HEK293T (cell line): ENCODE data around the gene GTPBP10.

ENCODE experiments used
- CTCF ChIA-PET: fragments of 350-600 bp; formaldehyde crosslinking; extraction: SDS; loops from one replicate; lab custom pipeline; 2021; ENCODE audit warnings: antibody characterized with exemption, inconsistent platforms; lab: Yijun Ruan, JAX
- POLR2A ChIA-PET: fragments of 350-600 bp; formaldehyde crosslinking; extraction: SDS; loops from one replicate; lab custom pipeline; 2020; ENCODE audit warnings: antibody characterized with exemption, inconsistent platforms; lab: Yijun Ruan, JAX
- DNase-seq: peaks from one replicate; pipeline ENCODE4 v3.0.0; 2012; ENCODE audit warnings: mixed read lengths; ENCODE audit errors: extremely low spot score
- ARNT ChIP-seq: fragments of 450-650 bp; IDR thresholded peaks from 2 replicates; pipeline ENCODE4 v1.6.1; 2017; ENCODE audit warnings: mild to moderate bottlenecking
- BHLHE40 ChIP-seq: fragments of 450-650 bp; IDR thresholded peaks from 2 replicates; pipeline ENCODE4 v1.6.1; 2016; ENCODE audit warnings: mild to moderate bottlenecking, moderate library complexity, borderline replicate concordance
- CTBP1 ChIP-seq: fragments of 450-650 bp; IDR thresholded peaks from 2 replicates; pipeline ENCODE4 v1.6.1; 2016; ENCODE audit warnings: borderline replicate concordance
- ELF4 ChIP-seq: fragments of 450-650 bp; IDR thresholded peaks from 2 replicates; pipeline ENCODE4 v1.6.1; 2017; ENCODE audit warnings: antibody characterized with exemption
- FOXA1 ChIP-seq: fragments of 450-650 bp; IDR thresholded peaks from 2 replicates; pipeline ENCODE4 v1.6.1; 2016; ENCODE audit warnings: mild to moderate bottlenecking
- FOXK2 ChIP-seq: fragments of 450-650 bp; IDR thresholded peaks from 2 replicates; pipeline ENCODE4 v1.6.1; 2016; ENCODE audit warnings: mild to moderate bottlenecking
- FOXM1 ChIP-seq: fragments of 450-650 bp; IDR thresholded peaks from 2 replicates; pipeline ENCODE4 v1.6.1; 2017; ENCODE audit warnings: mild to moderate bottlenecking, borderline replicate concordance
- HDGF ChIP-seq: fragments of 450-650 bp; IDR thresholded peaks from 2 replicates; pipeline ENCODE4 v1.6.1; 2017; ENCODE audit warnings: antibody characterized with exemption, borderline replicate concordance
- L3MBTL2 ChIP-seq: fragments of 450-650 bp; conservative IDR thresholded peaks from 2 replicates; pipeline ENCODE4 v1.6.1; 2016; ENCODE audit warnings: mild to moderate bottlenecking
- LEF1 ChIP-seq: fragments of 450-650 bp; IDR thresholded peaks from 2 replicates; pipeline ENCODE4 v1.6.1; 2017; ENCODE audit warnings: mild to moderate bottlenecking, borderline replicate concordance
- NFRKB ChIP-seq: fragments of 450-650 bp; IDR thresholded peaks from 2 replicates; pipeline ENCODE4 v1.6.1; 2016; ENCODE audit warnings: mild to moderate bottlenecking, moderate library complexity
- SP1 ChIP-seq: fragments of 450-650 bp; IDR thresholded peaks from 2 replicates; pipeline ENCODE4 v1.6.1; 2017
- SUZ12 ChIP-seq: fragments of 450-650 bp; IDR thresholded peaks from 2 replicates; pipeline ENCODE4 v1.6.1; 2016; ENCODE audit warnings: mild to moderate bottlenecking
- TARDBP ChIP-seq: fragments of 450-650 bp; IDR thresholded peaks from 2 replicates; pipeline ENCODE4 v1.6.1; 2016
- ZNF384 ChIP-seq: fragments of 450-650 bp; IDR thresholded peaks from 2 replicates; pipeline ENCODE4 v1.6.1; 2016
- TF ChIP-seq, protein P1 (sequence below): fragments of 450-650 bp; IDR thresholded peaks from 2 replicates; pipeline ENCODE4 v1.6.1; 2016

Gene GTPBP10

DNA sequence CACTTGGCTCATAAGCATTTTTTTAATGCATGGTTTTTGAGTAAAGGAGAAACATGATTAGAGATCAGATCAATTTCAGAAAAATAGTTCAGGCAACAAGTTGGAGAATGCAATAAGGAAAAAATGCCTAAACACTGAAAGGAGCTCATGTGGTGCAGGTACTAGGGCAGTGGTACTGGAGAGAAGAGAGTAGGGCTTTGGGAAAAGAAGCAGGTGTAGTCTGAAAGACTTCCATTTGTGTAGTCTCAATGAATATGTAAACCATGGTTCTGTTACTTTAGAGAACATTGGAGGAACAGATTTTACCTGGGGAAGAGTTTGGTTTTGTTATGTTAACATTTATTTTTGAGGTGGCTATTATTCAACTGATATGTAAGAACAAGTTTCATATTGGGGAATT, 5.5 kb downstream of the GTPBP10 start:
- CTCF ChIA-PET: no interaction called here
- DNase-seq: no peak
- POLR2A ChIA-PET: no interaction called here
- TF ChIP-seq NFRKB (no peak), FOXM1 (no peak), TARDBP (no peak), CTBP1 (no peak), ELF4 (no peak), ARNT (no peak)

DNA sequence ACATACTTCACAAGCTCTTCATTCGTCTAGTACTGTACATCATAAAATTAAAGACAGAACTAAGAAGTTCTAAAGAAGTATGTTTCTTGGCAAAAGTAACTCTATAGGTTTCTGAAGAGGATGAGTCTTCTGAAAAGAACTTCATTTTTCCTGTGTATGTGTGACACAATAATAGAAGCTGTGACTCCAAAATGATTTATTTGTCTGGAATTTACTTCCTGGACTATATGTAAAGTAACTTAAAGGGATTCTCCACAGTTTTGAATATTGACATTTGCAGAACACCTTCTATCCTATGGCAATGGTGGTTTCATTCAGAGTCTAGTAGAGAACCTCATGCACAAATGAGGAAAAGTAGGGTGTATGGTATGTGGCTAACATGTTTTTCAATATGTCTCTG, 36.9 kb downstream of the GTPBP10 start:
- CTCF ChIA-PET: no interaction called here
- POLR2A ChIA-PET: no interaction called here
- no peak for TF ChIP-seq ZNF384
- no peak for DNase-seq

DNA sequence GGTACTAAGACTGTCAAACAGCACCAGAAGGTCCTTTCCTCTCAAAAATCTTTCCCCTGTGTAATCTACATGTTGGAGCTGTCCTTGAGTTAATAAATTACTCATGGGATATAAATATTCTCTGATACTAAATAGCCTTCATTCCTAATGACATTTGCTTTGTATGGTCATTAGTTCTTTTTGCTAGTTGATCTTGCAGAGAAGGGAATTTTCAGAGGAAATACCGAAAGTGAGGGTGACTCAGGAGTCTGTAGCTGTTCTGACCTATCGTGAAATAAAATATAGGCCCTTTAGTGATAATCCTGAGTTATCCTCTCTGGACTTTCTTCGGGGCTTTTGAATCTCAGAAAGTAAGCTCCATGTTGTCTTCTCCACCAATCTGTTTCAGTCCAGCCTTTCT, 37.3 kb downstream of the GTPBP10 start:
- ChIA-PET POLR2A (no interaction called here), CTCF (no interaction called here)
- DNase-seq: no peak
- TF ChIP-seq SP1: no peak
- no peak for TF ChIP-seq FOXM1
- no peak for TF ChIP-seq FOXK2
- no peak for TF ChIP-seq LEF1
- TF ChIP-seq ELF4: no peak
- TF ChIP-seq HDGF: no peak
- TF ChIP-seq CTBP1: no peak
- TF ChIP-seq ZNF384: no peak
- no peak for TF ChIP-seq NFRKB

DNA sequence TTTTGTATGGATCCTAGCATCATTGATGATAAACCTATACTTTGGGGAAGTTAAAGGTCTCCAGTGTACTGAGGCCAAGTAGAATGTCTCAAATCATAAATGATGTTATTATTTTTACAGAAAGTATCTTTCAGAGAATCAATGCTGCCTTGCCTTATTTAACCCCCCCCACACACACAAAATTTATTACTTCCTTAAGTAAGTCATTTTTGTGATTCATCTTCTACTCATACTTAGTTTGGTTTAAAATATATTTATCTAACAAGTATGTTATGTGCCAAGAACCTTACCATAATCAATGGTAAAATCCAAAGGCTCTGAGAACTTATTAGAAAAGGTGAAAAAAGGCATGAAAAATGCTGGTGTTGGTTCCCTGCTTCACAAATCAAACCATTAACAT, 37.9 kb downstream of the GTPBP10 start:
- ChIA-PET CTCF (no interaction called here), POLR2A (no interaction called here)
- TF ChIP-seq, protein P1, sequence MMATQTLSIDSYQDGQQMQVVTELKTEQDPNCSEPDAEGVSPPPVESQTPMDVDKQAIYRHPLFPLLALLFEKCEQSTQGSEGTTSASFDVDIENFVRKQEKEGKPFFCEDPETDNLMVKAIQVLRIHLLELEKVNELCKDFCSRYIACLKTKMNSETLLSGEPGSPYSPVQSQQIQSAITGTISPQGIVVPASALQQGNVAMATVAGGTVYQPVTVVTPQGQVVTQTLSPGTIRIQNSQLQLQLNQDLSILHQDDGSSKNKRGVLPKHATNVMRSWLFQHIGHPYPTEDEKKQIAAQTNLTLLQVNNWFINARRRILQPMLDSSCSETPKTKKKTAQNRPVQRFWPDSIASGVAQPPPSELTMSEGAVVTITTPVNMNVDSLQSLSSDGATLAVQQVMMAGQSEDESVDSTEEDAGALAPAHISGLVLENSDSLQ: no peak
- no peak for TF ChIP-seq FOXM1
- TF ChIP-seq CTBP1: no peak
- no peak for TF ChIP-seq ARNT
- no peak for TF ChIP-seq ZNF384
- no peak for TF ChIP-seq SUZ12
- TF ChIP-seq LEF1: no peak
- TF ChIP-seq FOXA1: no peak
- TF ChIP-seq BHLHE40: no peak
- no peak for TF ChIP-seq NFRKB
- TF ChIP-seq SP1: no peak
- TF ChIP-seq FOXK2: no peak
- no peak for TF ChIP-seq TARDBP
- no peak for TF ChIP-seq L3MBTL2
- no peak for DNase-seq

DNA sequence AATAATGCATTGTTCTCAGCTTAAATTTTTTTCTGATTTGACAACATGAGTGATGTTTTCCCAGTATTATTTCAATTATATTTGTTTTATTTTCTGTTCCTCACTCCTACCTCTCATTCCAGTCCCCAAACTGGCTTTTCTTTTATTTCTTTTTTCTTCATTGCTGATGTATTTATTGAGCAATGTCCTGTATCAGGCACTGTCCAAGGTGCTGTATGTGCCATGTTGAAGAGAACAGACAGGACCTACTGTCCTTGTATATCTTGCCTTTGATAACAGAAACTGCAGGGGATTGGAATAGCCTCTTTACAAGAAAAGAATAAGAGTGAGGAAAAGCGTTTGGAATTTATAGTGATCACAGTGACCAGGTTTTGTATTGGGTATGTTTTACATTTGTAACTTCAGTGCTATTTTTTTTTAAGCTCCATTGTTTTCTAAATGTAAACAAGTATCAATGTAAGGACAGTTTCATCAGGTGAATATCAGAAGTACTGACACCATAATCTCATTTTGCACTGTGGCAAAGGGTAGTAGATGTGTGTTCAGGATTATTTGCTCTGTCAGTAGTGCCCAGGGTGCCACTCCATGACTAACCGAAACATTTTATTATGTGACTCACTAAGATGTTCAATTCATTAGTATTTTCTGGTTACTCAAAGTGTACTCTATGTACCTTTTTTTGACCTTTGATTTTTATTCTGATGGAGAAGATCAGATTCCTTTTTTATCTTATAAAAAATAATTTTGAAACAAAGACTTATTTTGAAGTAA, 41.1 kb downstream of the GTPBP10 start:
- DNase-seq: no peak
- CTCF ChIA-PET: no interaction called here
- POLR2A ChIA-PET: no interaction called here
- TF ChIP-seq FOXA1: no peak

DNA sequence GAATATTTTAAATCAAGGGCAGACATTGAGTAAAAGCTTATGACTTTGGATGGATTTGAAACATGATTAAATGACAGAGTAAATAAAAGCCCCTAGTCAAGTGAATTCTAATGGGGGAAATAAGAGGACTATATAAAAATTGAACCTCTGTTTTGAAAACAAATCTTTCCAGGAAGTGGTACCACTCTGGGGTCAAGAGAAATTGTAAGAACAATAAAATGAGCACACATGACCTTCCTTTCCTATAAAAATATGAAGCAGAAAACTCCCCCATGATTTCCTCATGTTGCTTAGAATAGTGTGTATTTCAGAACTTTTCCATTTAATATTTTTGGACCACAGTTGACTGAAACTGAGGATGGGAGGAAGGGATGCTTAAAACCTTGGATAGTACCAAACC, 44.4 kb downstream of the GTPBP10 start:
- ChIA-PET POLR2A (interaction anchor here (1.7 kb wide), 1 partner anchor 180 kb away, joined by 4 read pairs; the partner anchor contains the start of gene STEAP2), CTCF (no interaction called here)
- TF ChIP-seq SP1: no peak
- TF ChIP-seq ARNT: no peak
- no peak for TF ChIP-seq FOXM1
- TF ChIP-seq CTBP1: no peak
- TF ChIP-seq BHLHE40: no peak
- TF ChIP-seq SUZ12: no peak
- no peak for TF ChIP-seq HDGF
- TF ChIP-seq LEF1: no peak
- no peak for TF ChIP-seq ELF4
- TF ChIP-seq ZNF384: no peak
- TF ChIP-seq L3MBTL2: no peak
- no peak for TF ChIP-seq NFRKB
- DNase-seq: no peak

DNA sequence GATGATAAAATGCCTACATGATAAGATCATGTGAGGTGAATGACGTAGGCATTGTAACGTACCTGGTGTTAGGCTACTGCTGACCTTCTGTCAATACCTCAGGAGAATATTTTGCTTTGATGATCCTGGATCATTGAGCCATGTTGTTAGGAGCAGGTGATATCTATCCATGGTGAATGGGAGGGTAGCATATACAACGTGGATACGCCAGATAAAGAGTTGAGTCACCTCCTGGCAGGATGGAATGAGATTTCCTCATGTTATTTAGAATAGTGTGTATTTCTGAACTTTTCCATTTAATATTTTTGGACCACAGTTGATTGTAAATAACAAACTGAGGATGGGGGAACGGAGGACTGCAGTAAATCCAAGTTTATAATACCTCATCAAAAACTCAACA, 45.0 kb downstream of the GTPBP10 start:
- TF ChIP-seq CTBP1 (no peak), TARDBP (no peak), ARNT (no peak), BHLHE40 (no peak)
- no peak for DNase-seq
- CTCF ChIA-PET: no interaction called here
- POLR2A ChIA-PET: no interaction called here

DNA sequence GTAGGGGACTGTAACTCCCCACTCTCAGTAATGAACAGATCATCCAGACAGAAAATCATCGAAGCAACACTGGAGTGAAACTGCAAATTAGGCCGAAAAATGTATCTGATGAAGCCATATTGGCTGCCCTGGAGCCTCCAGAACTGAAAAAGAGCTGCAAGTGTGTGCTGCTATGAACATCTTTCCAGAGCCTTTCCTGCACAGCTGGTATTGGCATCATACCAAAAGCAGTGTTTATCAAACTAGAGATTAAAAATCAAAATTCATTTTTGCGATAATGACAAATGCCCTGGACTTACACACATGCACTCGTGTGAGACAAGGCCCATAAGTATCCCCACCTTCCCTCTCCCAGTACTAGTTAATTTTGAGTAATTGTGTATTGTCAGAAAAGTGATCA, 49.9 kb downstream of the GTPBP10 start:
- ChIA-PET POLR2A (no interaction called here), CTCF (no interaction called here)
- no peak for DNase-seq
- TF ChIP-seq ARNT: no peak
- TF ChIP-seq BHLHE40: no peak
- no peak for TF ChIP-seq HDGF
- no peak for TF ChIP-seq TARDBP
- TF ChIP-seq FOXK2: no peak
- no peak for TF ChIP-seq LEF1
- TF ChIP-seq L3MBTL2: no peak
- no peak for TF ChIP-seq SP1
